BLaER1 (cell line): ENCODE results near the gene PCBP3.
"Not testable (repeated sequence)": the region's sequence is repeated elsewhere in the genome, so short reads cannot be mapped to it uniquely, and the experiment has no call there.

Source experiments
- H3K27ac ChIP-seq: shearing (Covaris generic); formaldehyde crosslinking; 2 replicates; pipeline ENCODE4 v1.8.1; 2022
- H3K27me3 ChIP-seq: shearing (Covaris generic); formaldehyde crosslinking; 2 replicates; pipeline ENCODE4 v1.8.1; 2022
- H3K36me3 ChIP-seq: shearing (Covaris generic); formaldehyde crosslinking; 2 replicates; pipeline ENCODE4 v1.8.1; 2022
- H3K4me1 ChIP-seq: shearing (Covaris generic); formaldehyde crosslinking; 2 replicates; pipeline ENCODE4 v1.8.1; 2022
- H3K4me2 ChIP-seq: shearing (Covaris generic); formaldehyde crosslinking; 2 replicates; pipeline ENCODE4 v1.8.1; 2022
- H3K4me3 ChIP-seq: shearing (Covaris generic); formaldehyde crosslinking; 2 replicates; pipeline ENCODE4 v1.8.1; 2022
- H3K9ac ChIP-seq: shearing (Covaris generic); formaldehyde crosslinking; 2 replicates; pipeline ENCODE4 v1.8.1; 2022
- H3K9me3 ChIP-seq: shearing (Covaris generic); formaldehyde crosslinking; 2 replicates; pipeline ENCODE4 v1.8.1; 2022
- H4K20me1 ChIP-seq: shearing (Covaris generic); formaldehyde crosslinking; 2 replicates; pipeline ENCODE4 v1.8.1; 2022
- Cebpa-rat ChIP-seq: shearing (Covaris generic); IDR thresholded peaks from 2 replicates; pipeline ENCODE4 v1.8.1; 2022

Gene PCBP3

DNA sequence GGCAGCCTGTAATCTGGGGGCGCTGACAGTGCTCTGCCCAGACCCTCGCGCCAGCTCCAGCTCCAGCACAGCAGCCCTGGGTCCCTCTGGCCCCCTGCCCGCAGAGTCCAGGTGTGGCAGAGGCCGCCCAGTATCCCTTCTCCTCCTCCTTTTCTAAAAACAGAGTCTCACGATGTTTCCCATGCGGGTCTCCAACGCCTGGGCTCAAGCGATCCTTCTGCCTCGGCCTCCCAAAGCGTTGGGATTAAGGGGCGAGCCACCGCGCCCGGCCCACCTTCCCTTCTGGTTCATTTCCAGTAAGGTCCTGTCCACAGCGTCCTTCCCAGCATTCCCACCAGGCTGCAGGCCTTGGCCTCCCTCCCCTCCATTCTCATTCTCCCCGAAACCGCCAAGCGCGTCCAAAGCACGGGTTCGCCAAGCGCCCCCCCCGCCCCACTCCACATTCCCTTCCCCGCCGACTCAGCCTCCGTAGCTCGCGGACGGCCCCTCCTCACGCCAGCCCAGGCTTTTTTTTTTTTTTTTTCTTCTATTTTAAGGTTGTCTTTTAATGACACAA is 2.0 kb upstream of the PCBP3 start:
- peaks cover 30% of the 10 kb centered on the region for H4K20me1 ChIP-seq
- no peak for TF ChIP-seq Cebpa-rat
- H3K4me1 ChIP-seq = peaks cover 74% of the 10 kb centered on the region
- H3K4me2 ChIP-seq = peak overlapping the region; percentile 93
- H3K36me3 ChIP-seq = no peaks in the 10 kb centered on the region
- H3K27ac ChIP-seq = peak overlapping the region; percentile 88
- no peak overlapping the region for H3K4me3 ChIP-seq
- no peaks in the 10 kb centered on the region for H3K9me3 ChIP-seq
- H3K27me3 ChIP-seq = no peaks in the 10 kb centered on the region
- peak overlapping the region; percentile 70 for H3K9ac ChIP-seq

GRCh38 chr21:45642122-45642813 is 1.3 kb upstream of the PCBP3 start:
- Histone ChIP-seq H3K36me3 (no peaks in the 10 kb centered on the region), H3K9ac (peak overlapping the region; percentile 76), H3K4me2 (peak overlapping the region; percentile 93), H3K4me1 (peaks cover 67% of the 10 kb centered on the region), H3K27ac (peak overlapping the region; percentile 82), H4K20me1 (peaks cover 37% of the 10 kb centered on the region), H3K27me3 (no peaks in the 10 kb centered on the region), H3K4me3 (peak overlapping the region; percentile 69), H3K9me3 (0 out of 2 replicates have a peak, but pooled peaks cover 3% of the 10 kb centered on the region)
- TF ChIP-seq Cebpa-rat = no peak

DNA sequence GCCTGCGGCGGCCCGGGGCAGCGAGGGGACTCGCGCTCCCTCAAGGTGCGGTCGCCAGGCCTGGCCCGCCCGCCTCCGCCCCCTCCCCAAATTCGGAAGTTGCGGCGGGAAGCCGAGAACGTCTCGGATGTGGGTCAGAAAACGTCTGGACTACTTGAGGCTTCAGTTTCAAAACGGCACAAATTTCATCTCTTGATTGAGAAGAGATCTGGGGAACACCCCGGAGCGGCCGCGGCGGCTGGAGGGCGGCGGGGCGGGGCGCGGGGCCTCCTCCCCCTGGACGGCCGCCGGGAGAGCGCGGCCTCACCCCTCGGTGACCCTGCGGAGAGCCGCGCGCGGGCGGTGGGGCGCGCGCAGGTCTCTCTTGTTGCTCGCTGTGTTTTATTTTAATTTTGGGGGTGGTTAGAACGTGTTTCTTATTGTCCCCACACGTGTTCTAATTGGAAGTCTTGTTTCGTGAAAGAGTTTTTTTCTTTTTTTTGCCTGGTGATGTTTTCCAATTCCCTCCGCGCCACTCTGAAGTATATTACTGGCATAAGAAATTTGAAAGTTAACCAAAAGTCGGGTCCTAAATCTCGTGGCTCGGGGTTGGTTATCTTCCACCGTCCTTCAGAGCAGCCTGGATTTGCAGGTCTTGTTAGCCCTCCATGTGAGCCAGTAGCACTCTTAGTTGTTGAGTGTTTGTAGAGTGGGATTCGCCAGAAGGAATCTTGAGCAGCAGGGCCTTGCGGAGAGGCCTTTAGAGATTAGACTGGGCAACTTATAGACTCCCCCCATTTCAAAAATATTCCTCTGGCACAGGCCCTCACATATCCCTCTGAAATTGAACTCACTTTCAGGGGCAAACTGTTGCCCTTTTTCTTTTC is 749 bp downstream of the PCBP3 start:
- Histone ChIP-seq H4K20me1 (peaks cover 57% of the 10 kb centered on the region), H3K27me3 (no peaks in the 10 kb centered on the region), H3K4me2 (peak overlapping the region; percentile 95), H3K27ac (peak overlapping the region; percentile 89), H3K9ac (peak overlapping the region; percentile 85), H3K4me1 (peaks cover 49% of the 10 kb centered on the region), H3K9me3 (peaks cover 22% of the 10 kb centered on the region), H3K4me3 (peak overlapping the region; percentile 91), H3K36me3 (peaks cover 12% of the 10 kb centered on the region)
- TF ChIP-seq Cebpa-rat = no peak

DNA sequence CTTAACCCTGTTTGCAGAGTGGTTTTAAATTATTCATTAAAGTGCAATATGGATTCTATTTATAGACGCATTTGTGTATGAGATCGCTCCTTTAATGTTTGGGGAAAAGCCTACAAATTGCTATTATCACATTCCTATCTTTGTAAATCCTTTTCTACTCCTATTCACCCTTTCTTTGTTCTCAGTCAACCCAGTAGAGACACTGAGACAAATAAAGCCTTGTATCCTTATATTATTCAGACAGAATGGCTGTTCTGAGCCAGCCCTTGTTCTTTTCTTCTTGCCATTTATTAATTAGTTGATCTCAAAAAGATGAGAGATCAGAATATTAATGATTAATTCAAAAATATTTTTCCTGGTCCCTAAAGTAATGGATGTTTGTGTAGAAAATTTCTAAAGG is 8.4 kb downstream of the PCBP3 start:
- H3K4me2 ChIP-seq = no peak overlapping the region
- peaks cover 75% of the 10 kb centered on the region for H4K20me1 ChIP-seq
- H3K4me3 ChIP-seq = no peak overlapping the region
- H3K4me1 ChIP-seq = no peaks in the 10 kb centered on the region
- no peak overlapping the region for H3K9ac ChIP-seq
- peaks cover 43% of the 10 kb centered on the region for H3K9me3 ChIP-seq
- no peak overlapping the region for H3K27ac ChIP-seq
- no peak for TF ChIP-seq Cebpa-rat
- H3K27me3 ChIP-seq = no peaks in the 10 kb centered on the region
- peaks cover 47% of the 10 kb centered on the region for H3K36me3 ChIP-seq

- Histone ChIP-seq H3K27ac (no peak overlapping the region), H3K4me3 (no peak overlapping the region), H3K4me2 (no peak overlapping the region), H3K9ac (no peak overlapping the region), H3K27me3 (no peaks in the 10 kb centered on the region), H3K9me3 (peaks cover 37% of the 10 kb centered on the region), H3K36me3 (peaks cover 43% of the 10 kb centered on the region), H4K20me1 (peaks cover 69% of the 10 kb centered on the region), H3K4me1 (no peaks in the 10 kb centered on the region)
- no peak for TF ChIP-seq Cebpa-rat
Observed at GRCh38 chr21:45655124-45655523, 11.6 kb downstream of the PCBP3 start.

- not testable (repeated sequence) for H3K27ac ChIP-seq, H3K9ac ChIP-seq, H3K4me2 ChIP-seq, H3K4me1 ChIP-seq, H3K27me3 ChIP-seq, H3K4me3 ChIP-seq
- peaks cover 59% of the 10 kb centered on the region for H4K20me1 ChIP-seq
- H3K36me3 ChIP-seq = peaks cover 38% of the 10 kb centered on the region
- peaks cover 40% of the 10 kb centered on the region for H3K9me3 ChIP-seq
Observed at GRCh38 chr21:45656114-45656513, 12.6 kb downstream of the PCBP3 start.

DNA sequence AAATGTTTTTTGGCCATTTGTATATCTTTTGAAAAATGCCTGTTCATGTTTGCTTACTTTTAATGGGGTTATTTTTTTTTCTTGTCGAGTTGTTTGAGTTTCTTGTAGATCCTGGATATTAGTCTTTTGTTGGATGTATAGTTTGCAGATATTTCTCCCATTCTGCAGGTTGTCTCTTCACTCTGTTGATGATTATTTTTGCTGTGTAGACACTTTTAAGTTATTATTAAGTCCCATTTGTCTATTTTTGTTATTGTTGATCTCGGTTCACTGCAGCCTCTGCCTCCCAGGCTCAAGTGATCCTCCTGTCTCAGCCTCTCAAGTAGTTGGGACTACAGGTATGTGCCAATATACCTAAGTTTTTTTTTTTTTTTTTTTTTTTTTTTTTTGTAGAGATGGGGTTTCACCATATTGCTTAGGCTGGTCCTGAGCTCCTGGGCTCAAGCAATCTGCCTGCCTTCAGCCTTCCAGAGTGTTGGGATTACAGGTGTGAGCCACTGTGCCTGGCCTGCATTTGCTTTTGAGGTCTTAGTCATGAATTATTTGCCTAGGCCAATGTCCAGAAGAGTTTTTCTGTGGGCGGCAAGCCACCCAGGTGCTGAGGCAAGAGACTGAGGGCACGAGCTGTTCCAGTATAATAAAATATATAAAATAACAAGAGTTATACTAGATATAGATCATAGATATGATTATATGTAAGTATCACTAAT is 18.5 kb downstream of the PCBP3 start:
- H3K9me3 ChIP-seq = peaks cover 74% of the 10 kb centered on the region
- H3K9ac ChIP-seq, H3K4me1 ChIP-seq, H3K4me2 ChIP-seq, H3K27ac ChIP-seq, H3K4me3 ChIP-seq, H3K27me3 ChIP-seq: not testable (repeated sequence)
- peaks cover 38% of the 10 kb centered on the region for H4K20me1 ChIP-seq
- peaks cover 47% of the 10 kb centered on the region for H3K36me3 ChIP-seq

- not testable (repeated sequence) for H3K4me3 ChIP-seq, H3K27ac ChIP-seq, H3K4me1 ChIP-seq, H3K9ac ChIP-seq, H3K27me3 ChIP-seq, H3K4me2 ChIP-seq
- Histone ChIP-seq H3K36me3 (peaks cover 48% of the 10 kb centered on the region), H4K20me1 (peaks cover 35% of the 10 kb centered on the region), H3K9me3 (peaks cover 81% of the 10 kb centered on the region)
Observed at GRCh38 chr21:45662623-45663245, 19.2 kb downstream of the PCBP3 start.

- H3K4me3 ChIP-seq = no peak overlapping the region
- H4K20me1 ChIP-seq = peaks cover 22% of the 10 kb centered on the region
- H3K4me2 ChIP-seq = no peak overlapping the region
- no peak overlapping the region for H3K27ac ChIP-seq
- H3K9ac ChIP-seq = no peak overlapping the region
- H3K27me3 ChIP-seq = no peaks in the 10 kb centered on the region
- H3K36me3 ChIP-seq = peaks cover 76% of the 10 kb centered on the region
- peaks cover 25% of the 10 kb centered on the region for H3K4me1 ChIP-seq
- peaks cover 49% of the 10 kb centered on the region for H3K9me3 ChIP-seq
- no peak for TF ChIP-seq Cebpa-rat
Observed at GRCh38 chr21:45669382-45669781, 25.9 kb downstream of the PCBP3 start.
